Neural cell (in vitro differentiated cells): ENCODE measurements around the gene CFAP100.

Experiments used
- CTCF ChIP-seq: fragments of 450-650 bp; IDR thresholded peaks from 2 replicates; pipeline ENCODE4 v1.5.1; 2014; ENCODE audit warnings: antibody characterized with exemption, mild to moderate bottlenecking, moderate library complexity; ENCODE audit not compliant: poor library complexity, severe bottlenecking
- EP300 ChIP-seq: fragments of 450-650 bp; conservative IDR thresholded peaks from 2 replicates; pipeline ENCODE4 v1.6.1; 2014; ENCODE audit warnings: antibody characterized with exemption, mild to moderate bottlenecking, moderate library complexity; ENCODE audit not compliant: poor library complexity, severe bottlenecking
- POLR2AphosphoS5 ChIP-seq: IDR thresholded peaks from 2 replicates; pipeline ENCODE4 v1.6.1; 2012
- RAD21 ChIP-seq: fragments of 450-650 bp; conservative IDR thresholded peaks from 2 replicates; pipeline ENCODE4 v1.6.1; 2014; ENCODE audit warnings: antibody characterized with exemption, mild to moderate bottlenecking, moderate library complexity
- REST ChIP-seq: IDR thresholded peaks from 2 replicates; pipeline ENCODE4 v1.6.1; 2012; ENCODE audit warnings: borderline replicate concordance

GRCh38 chr3:126480861-126481260, 86.2 kb downstream of the CFAP100 start:
- no peak for TF ChIP-seq CTCF
- no peak for TF ChIP-seq POLR2AphosphoS5
- no peak for TF ChIP-seq EP300
- TF ChIP-seq RAD21, result no peak
- no peak for TF ChIP-seq REST
